CD4-positive, alpha-beta T cell treated with Interleukin-15 for 4 hours (primary cell): Measurements from ENCODE around the gene AGO3.

ENCODE experiments used
- DNase-seq: peaks from one replicate; pipeline ENCODE4 v3.0.0-alpha.2; 2020; ENCODE audit warnings: low spot score

AGO3 gene

DNA sequence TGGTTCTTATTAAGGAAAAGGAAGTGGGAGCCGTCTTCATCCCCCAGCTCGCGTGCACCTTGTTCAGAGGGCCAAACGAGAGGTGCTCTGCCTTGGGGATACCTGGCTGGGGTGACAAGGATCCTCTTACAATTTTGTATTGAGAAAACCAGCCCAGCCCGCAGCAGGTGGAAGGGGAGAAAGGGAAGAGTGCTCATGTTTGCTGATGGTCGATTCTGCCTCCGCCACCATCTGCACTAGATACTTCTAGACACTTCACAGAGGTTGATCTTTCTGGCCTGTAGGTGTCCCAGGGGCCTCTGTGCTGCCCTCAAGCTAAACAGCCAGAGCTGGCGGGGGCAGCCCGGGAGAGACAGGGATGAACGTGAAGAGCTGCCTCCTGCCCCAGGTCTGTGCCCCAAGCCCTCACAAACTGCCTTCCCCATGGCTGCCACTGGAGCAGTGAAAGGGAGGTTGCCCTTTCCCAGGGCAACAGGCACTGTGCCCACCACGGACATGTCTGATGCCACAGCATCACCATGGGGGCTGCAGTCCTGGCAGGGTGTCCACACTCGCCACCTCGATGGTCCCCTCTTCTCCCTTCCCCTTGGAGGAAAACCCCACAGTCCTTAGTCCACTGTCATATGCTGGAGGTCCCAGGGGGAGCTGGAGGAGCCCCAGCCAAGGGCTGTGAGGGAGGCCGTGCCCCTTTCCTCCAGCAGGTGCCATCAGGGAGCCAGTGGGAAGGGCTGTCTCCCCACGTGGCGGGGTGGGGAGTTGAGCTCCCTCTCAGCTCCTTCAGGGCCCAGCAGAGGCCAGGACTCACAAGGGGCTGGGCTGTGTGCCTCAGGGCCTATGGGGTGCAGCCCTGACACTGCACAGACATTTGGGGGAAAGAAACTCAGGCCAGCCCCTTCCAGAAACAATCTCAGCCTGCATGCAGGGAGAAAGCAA, 165.9 kb downstream of the AGO3 start:
- DNase-seq, result no peak

DNA sequence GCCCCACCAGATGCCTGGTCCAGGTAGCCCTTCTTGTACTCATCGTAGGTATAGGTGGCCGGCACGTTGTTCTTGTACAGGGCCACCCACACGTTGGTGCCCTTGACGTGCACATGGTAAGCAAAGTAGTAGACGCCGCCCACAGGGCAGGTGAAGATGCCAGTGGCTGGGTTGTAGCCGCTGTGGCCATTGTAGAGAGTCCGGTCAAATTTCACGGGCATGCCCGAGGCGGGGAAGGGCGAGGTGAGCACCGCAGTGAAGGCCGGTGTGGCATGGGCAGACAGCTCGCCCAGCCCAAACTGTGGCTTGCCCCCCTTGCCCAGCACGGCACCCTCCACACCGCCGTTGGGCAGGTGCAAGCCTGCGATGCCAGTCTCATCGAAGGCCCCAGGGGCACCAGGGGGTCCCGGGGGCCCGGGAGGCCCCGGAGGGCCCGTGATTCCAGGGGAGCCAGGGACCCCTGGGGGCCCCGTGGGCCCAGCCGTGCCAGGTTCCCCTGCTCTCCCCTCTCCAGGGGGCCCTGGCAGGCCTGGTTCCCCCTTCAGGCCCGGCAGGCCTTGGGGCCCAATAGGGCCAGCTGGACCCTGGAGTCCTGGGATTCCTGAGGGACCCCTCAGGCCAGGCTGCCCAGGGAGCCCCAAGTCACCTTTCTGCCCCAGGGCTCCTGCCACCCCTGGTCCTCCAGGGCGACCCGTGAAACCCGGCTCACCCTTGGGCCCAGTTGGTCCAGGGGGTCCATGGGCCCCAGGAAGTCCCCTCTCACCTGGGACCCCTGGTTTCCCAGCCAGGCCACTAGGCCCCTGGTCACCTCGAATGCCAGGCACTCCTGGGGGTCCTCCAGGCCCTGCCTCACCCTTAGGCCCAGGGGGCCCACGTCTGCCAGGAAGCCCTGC, 167.0 kb downstream of the AGO3 start:
- DNase-seq, result no peak

DNA sequence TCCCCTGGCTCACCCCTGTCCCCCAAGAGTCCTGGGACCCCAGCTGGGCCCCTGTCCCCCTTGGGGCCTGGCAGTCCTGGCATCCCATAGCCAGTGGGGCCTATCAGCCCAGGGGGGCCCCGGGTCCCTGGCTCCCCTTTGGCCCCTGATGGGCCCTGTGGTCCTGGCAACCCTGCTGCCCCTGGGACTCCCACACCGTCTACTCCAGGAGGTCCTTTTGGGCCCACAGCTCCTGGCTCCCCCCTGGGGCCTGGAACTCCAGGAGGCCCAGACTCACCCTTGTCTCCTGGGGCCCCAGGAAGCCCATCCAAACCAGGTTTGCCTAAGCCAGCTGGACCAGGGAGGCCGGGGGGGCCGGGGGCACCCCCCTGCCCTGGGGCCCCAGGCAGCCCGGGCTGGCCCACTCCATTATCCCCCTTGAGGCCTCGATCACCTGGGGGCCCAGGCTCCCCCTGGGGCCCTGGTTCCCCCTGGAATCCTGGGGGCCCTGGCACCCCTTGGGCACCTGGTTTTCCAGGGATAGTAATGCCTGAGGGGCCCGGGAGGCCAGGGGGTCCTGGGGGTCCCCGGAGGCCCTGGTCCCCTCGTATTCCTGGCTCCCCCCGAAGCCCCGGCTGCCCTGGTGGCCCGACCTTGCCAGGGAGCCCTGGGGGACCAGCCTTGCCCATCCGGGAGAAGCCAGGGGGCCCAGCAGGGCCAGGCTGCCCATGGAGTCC, 167.9 kb downstream of the AGO3 start:
- no peak for DNase-seq

DNA sequence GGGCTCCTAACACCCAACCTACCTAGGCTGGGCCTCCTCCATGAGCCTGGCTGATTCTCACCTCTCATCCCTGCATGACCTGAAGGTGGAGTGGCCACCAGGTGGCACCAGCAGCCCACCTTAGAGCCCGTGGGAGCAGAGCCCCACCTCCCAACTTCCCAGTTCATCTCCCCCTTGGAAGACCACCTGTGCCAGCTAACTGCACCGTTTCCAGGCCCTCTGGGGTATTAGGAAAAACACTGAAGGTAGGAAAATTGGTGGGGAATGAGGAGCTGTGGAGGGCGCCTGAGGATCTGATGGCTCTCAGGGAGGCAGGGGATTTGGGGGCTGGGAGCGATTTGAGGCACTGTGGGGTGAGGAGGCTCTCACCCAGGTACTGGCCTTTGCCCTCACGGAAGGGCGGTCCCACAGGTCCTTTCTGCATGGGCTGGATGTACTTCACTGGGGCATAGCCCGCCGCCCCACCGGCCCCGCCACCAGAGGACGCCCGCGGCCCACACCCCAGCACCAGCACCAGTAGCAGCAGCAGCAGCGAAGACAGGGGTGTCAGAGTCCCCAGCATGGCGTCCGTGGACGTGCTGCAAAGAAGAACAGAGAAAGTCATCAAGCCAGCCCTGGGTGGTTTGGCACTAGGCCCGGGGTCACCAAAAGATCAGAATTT, 168.9 kb downstream of the AGO3 start:
- DNase-seq, result peak; percentile 71

DNA sequence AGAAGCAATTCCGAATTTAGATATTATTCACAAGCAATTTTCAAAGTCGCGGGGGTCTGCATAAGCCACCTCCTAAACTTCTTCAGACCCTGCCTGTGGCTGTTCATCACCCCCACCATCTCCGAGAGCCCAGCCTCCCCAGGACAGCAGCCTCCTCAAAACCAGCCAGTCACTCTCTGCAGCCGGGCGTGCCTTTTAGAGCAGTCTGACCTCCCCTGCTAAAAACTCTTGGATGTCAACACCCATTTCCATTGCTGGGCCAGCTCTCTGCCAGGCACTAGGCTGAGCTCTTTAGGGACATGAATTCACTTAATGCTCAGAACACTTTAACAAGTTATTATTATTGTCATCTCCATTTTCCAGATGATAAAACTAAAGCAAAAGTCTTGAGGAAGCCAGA, 169.5 kb downstream of the AGO3 start:
- DNase-seq, result no peak

DNA sequence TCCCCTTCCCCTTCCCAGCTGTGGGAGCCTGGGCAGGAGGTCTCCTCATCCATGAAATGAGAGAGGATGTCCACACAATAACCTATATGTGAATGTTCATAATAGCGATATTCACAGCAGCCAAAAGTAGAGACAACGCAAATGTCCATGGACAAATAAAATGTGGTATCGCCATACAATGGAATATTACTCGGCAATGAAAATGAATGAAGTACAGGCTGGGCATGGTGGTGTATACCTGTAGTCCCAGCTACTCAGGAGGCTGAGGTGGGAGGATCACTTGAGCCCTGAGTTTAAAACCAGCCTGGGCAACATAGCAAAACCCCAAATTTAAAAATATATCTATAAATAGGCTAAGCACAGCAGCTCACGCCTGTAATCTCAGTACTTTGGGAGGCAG, 170.6 kb downstream of the AGO3 start:
- no peak for DNase-seq

DNA sequence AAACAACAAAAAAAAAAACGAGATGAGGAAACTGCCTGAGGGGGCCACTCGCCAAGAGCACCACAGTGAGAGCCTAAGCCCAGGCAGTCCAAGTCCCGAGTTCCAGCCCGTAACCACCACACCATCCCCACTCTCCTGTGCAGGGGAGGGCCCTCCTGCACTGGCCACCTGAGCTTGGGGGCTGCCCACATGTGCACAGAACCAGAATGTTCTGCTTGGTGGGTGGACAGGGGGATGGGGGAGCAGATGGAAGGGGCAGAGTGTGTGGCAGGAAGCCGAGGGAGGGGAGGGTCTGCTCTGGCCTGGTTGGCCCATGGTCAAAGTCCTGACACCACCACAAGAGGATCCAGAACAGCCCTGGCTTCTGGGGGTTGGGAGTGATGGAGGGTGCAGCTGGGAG, 175.4 kb downstream of the AGO3 start:
- no peak for DNase-seq

DNA sequence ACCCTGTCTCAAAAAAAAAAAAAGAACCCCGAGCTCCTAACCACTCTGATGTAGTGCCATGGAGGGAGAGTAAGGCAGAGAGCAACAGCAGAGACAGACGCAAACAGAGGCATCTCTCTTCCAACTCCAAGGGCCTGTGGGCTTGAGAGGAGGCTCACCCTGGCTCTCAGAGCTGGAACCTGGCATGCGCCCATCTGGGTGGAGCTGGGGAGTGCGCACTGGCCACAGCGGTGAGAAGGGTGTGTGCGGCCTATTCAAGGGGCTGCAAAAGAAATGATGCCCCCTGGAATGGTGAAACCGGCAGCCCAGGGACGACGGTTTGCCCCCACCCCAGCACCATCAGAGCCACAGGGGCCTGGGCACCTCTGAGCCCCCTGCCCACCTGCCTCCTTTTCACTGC, 176.5 kb downstream of the AGO3 start:
- DNase-seq, result no peak

DNA sequence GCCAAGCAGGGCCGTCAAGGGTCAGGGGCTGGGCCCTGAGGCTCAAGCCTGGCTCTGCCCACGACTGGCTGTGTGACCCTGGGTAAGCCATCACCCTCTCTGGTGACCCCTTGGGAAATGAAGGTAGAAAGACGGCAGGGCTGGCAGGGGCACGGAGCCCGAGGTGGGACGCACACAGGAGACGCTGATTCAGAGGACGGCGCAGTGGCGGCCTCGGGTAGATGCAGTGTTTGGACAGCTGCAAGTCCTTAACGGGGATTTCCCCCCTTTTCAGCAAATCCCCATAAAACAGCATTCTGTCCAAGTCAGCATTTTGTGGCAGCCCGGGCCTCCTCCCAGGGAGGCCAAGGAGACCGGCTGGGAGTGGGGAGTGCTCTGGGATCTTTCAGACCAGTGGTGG, 177.4 kb downstream of the AGO3 start:
- no peak for DNase-seq

DNA sequence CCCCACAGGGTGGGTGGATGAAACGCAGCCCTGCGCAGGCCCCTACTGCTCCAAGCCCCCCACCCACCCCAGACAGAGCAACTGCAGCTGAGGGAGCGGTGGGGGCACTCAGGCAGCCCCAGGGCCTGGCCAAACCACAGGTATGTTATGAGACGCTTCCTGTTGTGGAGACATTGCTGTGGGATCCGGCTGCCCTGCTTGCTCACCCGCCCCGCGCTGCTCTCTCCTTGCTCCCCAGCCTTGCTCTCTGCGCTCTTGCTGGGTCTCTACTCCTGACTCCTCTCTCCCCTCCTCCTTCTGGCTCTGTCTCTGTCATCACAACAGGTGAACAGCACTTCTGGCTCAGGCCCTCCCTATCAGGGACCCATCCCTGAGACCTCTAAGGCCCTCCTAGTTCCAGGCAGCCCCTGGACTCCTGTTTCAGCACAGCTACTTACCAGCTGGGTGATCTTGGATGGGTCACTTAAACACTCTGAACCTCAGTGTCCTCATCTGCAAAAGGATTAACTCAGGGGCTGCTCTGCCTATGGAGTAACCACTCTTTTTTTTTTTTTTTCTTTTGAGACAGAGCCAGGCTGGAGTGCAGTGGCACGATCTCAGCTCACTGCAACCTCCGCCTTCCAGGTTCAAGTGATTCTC, 178.3 kb downstream of the AGO3 start:
- peak; percentile 24 for DNase-seq

DNA sequence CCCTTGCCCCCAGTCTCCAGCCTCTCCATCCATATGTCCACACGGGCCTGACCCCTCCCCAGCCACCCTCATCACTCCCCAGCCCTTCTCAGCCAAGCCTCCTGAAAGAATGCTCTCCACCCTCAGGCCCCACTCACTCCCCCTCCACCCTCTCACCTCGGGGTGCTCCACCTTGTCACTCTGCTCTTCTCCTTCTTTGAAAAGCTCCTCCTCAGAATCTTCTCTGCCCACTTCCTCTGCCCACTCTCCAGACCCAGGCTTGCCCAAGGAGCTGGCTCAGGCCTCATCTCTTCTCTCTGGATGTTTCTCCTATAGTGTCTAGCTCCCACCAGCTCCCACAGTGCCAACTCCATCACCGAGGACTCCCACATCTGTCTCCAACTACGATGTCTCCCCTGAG, 180.2 kb downstream of the AGO3 start:
- no peak for DNase-seq

DNA sequence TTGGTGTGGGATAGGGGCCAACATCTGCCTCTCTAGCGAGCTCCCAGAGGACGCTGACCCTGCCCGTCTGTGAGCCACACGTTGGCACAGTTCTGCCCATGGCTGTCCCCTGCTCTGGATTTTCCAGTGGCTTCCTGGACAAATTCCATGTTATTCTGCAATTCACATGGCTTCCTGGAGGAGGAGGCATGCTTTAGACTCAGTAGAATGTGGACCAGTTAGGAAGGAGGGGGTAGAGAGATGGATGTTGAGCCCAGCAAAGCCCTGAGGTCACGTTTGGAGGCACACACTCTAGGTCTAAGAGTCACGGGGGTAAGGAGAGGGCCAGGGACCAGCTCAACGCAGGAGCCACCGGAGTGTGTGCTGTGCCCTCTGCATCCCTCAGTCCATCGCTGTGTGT, 181.9 kb downstream of the AGO3 start:
- no peak for DNase-seq

DNA sequence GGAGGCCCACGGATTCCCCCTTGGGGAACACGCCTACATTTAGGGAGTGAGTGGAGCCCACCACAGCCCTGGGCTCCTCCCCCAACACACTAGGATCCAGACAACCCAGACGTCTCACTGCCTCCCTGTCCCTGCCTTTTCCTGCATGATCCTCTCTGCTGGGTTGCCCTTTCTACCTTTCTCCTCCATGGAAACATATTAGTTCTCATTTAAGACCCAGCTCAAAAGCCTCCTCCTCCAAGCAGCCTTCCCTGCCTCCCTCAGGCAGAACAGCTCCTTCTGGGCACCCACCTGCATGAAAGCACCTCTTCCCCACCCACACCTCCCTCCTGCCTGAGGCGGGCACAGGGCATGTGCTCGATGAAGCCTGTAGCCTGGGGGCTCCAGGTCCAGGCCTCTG, 183.5 kb downstream of the AGO3 start:
- no peak for DNase-seq

DNA sequence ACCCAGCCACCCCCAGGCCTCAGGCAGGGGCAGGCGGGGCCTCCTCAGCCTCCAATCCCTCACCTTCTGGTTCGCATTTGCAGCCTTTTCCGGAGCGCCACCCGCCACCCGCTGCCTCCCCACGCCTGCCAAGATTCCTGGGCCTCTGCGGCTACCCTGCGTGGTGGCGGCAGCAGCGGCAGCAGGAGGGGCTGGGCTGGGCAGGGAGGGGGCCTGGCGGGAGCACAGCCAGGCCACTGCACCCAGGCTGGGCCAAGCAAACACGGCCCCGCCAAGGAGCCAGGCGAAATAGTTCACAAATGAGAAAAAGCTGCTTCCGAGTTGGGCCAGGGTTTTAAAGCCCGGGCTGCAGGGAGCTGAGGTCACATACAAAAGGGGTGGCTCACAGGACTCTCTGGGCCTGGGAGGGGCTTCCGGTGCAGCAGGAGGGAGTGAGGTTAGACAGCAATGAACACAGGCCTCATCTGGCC, 184.3 kb downstream of the AGO3 start:
- no peak for DNase-seq

DNA sequence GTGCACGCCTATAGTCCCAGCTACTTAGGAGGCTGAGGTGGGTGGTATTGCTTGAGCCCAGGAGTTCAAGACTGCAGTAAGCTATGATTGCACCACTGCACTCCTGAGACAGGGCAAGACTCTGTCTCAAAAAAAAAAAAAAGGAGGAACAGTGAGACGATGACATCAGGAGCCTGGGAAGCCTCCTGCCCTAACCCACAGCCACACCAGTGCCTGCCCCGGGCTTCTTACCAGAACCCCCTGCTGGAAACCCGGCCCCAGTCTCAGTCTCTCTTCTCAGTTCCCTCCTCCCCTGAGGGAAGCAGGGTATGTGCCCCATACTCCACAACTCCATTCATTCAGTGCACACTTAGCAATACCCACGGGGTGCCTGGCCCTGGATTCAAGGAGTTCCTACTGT, 185.0 kb downstream of the AGO3 start:
- DNase-seq, result no peak

DNA sequence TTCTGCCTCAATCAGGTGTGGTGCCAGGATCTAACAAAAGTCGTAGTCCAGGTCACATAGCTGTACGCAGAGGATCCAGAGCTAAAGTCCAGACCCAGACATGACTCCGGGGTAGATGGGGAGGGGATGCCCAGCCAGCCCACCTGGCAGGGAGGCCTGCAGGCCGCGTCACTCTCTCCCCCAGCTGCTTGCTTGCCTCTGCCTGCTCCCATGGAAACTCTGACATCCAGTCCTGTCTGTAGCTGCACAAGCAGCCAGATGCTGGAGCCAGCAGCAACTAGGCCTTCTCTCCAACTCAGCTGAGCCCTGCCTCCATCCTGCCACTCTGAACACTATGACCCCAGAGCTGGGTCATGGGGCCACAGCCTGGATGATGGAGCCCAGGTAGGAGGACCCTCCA, 186.0 kb downstream of the AGO3 start:
- no peak for DNase-seq

DNA sequence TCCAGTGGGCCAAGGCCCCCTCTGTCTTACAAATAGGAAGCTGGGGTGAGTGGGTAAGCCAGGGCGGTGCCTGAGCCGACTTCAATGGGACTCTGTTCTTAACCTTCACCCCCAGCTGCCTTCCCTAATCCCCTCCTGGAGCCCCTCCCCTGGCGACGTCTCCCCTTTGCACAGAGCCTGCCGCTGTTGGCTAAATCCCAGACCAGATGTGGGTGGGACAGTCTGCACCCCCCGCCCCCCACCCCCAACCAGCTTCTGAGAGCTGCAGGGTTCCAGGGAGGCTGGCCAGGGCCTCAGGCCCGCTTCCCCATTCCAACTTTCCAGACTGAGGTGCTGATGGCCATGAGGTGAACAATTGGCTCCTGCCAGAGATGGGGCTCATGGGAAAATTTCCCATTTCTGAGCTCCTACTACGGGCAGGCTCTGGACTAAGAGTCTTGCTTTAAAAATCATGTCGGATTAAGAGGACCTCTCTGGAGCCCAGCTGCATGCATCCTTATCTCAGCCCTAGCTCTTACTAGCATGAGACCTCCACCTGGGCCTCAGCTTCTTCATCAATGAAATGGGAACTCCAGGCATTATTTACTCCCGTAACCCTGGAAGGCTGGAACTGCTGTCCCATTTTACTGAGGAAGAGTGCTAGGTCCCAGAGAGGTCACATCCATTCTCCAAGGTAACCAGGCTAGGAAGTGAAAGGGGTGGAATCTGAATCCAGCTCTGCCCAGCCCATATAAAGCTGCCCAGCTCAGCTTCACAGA, 187.7 kb downstream of the AGO3 start:
- DNase-seq, result no peak

DNA sequence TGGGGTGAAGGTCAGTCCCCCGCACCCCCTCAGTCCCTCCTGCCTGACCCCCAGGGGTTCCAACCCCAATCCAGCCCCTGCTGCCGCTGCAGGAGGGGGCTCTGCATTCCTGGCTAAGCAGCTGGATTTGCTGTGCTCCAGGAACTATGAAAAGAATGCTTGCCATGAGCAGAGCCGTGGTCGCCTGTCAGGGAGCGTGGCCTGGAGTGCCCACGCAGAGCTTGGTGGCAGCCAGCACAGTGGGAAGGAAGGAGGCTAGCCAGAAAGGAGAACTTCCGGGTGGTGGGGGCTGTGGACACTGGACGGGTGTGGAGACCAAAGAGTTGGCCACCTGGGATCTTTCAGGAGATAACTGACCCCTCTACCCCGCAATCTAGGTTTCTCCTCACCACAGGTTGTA, 188.6 kb downstream of the AGO3 start:
- DNase-seq, result no peak
